Activated naive CD4-positive, alpha-beta T cell treated with anti-CD3 and anti-CD28 coated beads for 36 hours (primary cell): ENCODE results near the gene CCL18. TPM values are rescaled to one million over a fixed set of nuclear protein-coding genes. Genes with fewer than 3 reads are reported as not detected.
"Not testable (repeated sequence)": the region's sequence is repeated elsewhere in the genome, so short reads cannot be mapped to it uniquely, and the experiment has no call there.

Source experiments
- CTCF ChIA-PET: fragments of 350-600 bp; sonication (Branson Sonifier 250); formaldehyde crosslinking; loops from one replicate; lab custom pipeline; 2021; ENCODE audit warnings: antibody characterized with exemption; lab: Charles Lee
- DNase-seq: peaks from one replicate; pipeline ENCODE4 v3.0.0-alpha.2; 2020
- H3K27ac Mint-ChIP-seq: one replicate; pipeline ENCODE4 v1.8.0; 2021; ENCODE audit warnings: mild to moderate bottlenecking, mixed read lengths
- H3K27me3 Mint-ChIP-seq: one replicate; pipeline ENCODE4 v1.8.0; 2021; ENCODE audit warnings: low read depth, mixed read lengths
- H3K36me3 Mint-ChIP-seq: one replicate; pipeline ENCODE4 v1.8.0; 2021; ENCODE audit warnings: low read depth, mixed read lengths
- H3K4me1 Mint-ChIP-seq: one replicate; pipeline ENCODE4 v1.8.0; 2021; ENCODE audit warnings: low read depth, mixed read lengths
- H3K4me3 Mint-ChIP-seq: one replicate; pipeline ENCODE4 v1.8.0; 2021; ENCODE audit warnings: mild to moderate bottlenecking, moderate library complexity, mixed read lengths
- H3K9me3 Mint-ChIP-seq: one replicate; pipeline ENCODE4 v1.8.0; 2021; ENCODE audit warnings: mixed read lengths
- intact Hi-C: fragments of 100-400 bp; cut with micrococcal nuclease; formaldehyde crosslinking; loops from one replicate; pipeline ENCODE4 v1.15.1; 2023
- total RNA-seq, 2 experiments: library from RNA; stranded (reverse); gene quantifications; one replicate each; pipeline ENCODE4 v1.2.3, GENCODE V29; 2021

Gene CCL18
- total RNA-seq, 2 experiments from 2014 or later: not detected

- intact Hi-C loops: loop anchor here (1.0 kb wide), 2 partner anchors 8 to 27 kb away; no protein-coding TSS in a partner anchor
- no peaks in the 10 kb centered on the region for H3K36me3 Mint-ChIP-seq
- H3K4me3 Mint-ChIP-seq: no peak within 1 kb of the TSS
- H3K9me3 Mint-ChIP-seq: no peaks in the 10 kb centered on the region
- CTCF ChIA-PET: interaction anchor here (1.0 to 1.4 kb wide), 3 partner anchors 17 to 38 kb away, joined by 3 to 13 read pairs (median 3); no protein-coding TSS in a partner anchor
- peaks cover 25% of the 10 kb centered on the region for H3K27me3 Mint-ChIP-seq
- H3K4me1 Mint-ChIP-seq: peaks cover 23% of the 10 kb centered on the region
- H3K27ac Mint-ChIP-seq: peak within 1 kb of the TSS; percentile 68
- DNase-seq: peak; percentile 54
These were observed 26.1 kb downstream of the CCL18 start, which contains the start of gene CCL3 for GRCh38 chr17:36089888-36090836. Gene CCL3 (minus strand): TSS chr17:36090143. CDS start chr17:36090058, 85 bp downstream.

- intact Hi-C loops: no loop called here
- Mint-ChIP-seq H3K4me3 (no peak overlapping the region), H3K27ac (no peak overlapping the region), H3K36me3 (no peaks in the 10 kb centered on the region), H3K9me3 (no peaks in the 10 kb centered on the region), H3K4me1 (peaks cover 23% of the 10 kb centered on the region), H3K27me3 (peaks cover 24% of the 10 kb centered on the region)
- DNase-seq: peak; percentile 64
- CTCF ChIA-PET: interaction anchor here (1.1 to 1.4 kb wide), 2 partner anchors 26 to 123 kb away, joined by 3 to 9 read pairs; no protein-coding TSS in a partner anchor
These were observed 28.2 kb downstream of the CCL18 start for GRCh38 chr17:36092230-36092629.

GRCh38 chr17:36092715-36093114, 28.6 kb downstream of the CCL18 start:
- H3K9me3 Mint-ChIP-seq, DNase-seq, intact Hi-C loops, H3K4me3 Mint-ChIP-seq, H3K27ac Mint-ChIP-seq, H3K36me3 Mint-ChIP-seq: not testable (repeated sequence)
- Mint-ChIP-seq H3K27me3 (peaks cover 24% of the 10 kb centered on the region), H3K4me1 (peaks cover 23% of the 10 kb centered on the region)
- CTCF ChIA-PET: interaction anchor here (1.1 to 1.4 kb wide), 2 partner anchors 25 to 124 kb away, joined by 3 to 9 read pairs; no protein-coding TSS in a partner anchor

GRCh38 chr17:36094232-36094631, 30.2 kb downstream of the CCL18 start:
- intact Hi-C loops: no loop called here
- peaks cover 26% of the 10 kb centered on the region for H3K27me3 Mint-ChIP-seq
- no peaks in the 10 kb centered on the region for H3K36me3 Mint-ChIP-seq
- H3K9me3 Mint-ChIP-seq: no peaks in the 10 kb centered on the region
- H3K27ac Mint-ChIP-seq: no peak overlapping the region
- CTCF ChIA-PET: no interaction called here
- H3K4me3 Mint-ChIP-seq: no peak overlapping the region
- DNase-seq: no peak
- H3K4me1 Mint-ChIP-seq: peaks cover 23% of the 10 kb centered on the region

GRCh38 chr17:36094746-36095145, 30.7 kb downstream of the CCL18 start:
- H3K4me1 Mint-ChIP-seq: peaks cover 22% of the 10 kb centered on the region
- H3K27ac Mint-ChIP-seq: no peak overlapping the region
- H3K4me3 Mint-ChIP-seq: no peak overlapping the region
- no peaks in the 10 kb centered on the region for H3K9me3 Mint-ChIP-seq
- no peak for DNase-seq
- CTCF ChIA-PET: no interaction called here
- peaks cover 28% of the 10 kb centered on the region for H3K27me3 Mint-ChIP-seq
- H3K36me3 Mint-ChIP-seq: no peaks in the 10 kb centered on the region
- intact Hi-C loops: no loop called here

- Mint-ChIP-seq H3K36me3 (no peaks in the 10 kb centered on the region), H3K9me3 (no peaks in the 10 kb centered on the region), H3K27ac (no peak overlapping the region), H3K27me3 (peaks cover 33% of the 10 kb centered on the region), H3K4me1 (peaks cover 12% of the 10 kb centered on the region), H3K4me3 (no peak overlapping the region)
- DNase-seq: no peak
- CTCF ChIA-PET: no interaction called here
- intact Hi-C loops: no loop called here
These were observed 31.9 kb downstream of the CCL18 start for GRCh38 chr17:36095992-36096391.

- H3K36me3 Mint-ChIP-seq, DNase-seq, intact Hi-C loops, H3K9me3 Mint-ChIP-seq, H3K4me1 Mint-ChIP-seq, H3K27ac Mint-ChIP-seq, H3K4me3 Mint-ChIP-seq: not testable (repeated sequence)
- CTCF ChIA-PET: interaction anchor here (0.6 to 1.3 kb wide), 2 partner anchors 26 to 921 kb away, joined by 4 to 5 read pairs; no protein-coding TSS in a partner anchor
- peaks cover 36% of the 10 kb centered on the region for H3K27me3 Mint-ChIP-seq
These were observed 34.9 kb downstream of the CCL18 start for GRCh38 chr17:36099004-36099403.

- H3K4me1 Mint-ChIP-seq, intact Hi-C loops, DNase-seq, H3K27ac Mint-ChIP-seq, CTCF ChIA-PET, H3K9me3 Mint-ChIP-seq, H3K36me3 Mint-ChIP-seq: not testable (repeated sequence)
- peaks cover 42% of the 10 kb centered on the region for H3K27me3 Mint-ChIP-seq
- H3K4me3 Mint-ChIP-seq: peak within 1 kb of the TSS; percentile 22
These were observed 39.4 kb downstream of the CCL18 start, which contains the start of gene CCL4 for GRCh38 chr17:36103401-36103975. Gene CCL4 (plus strand): TSS chr17:36103827. CDS start chr17:36103906, 79 bp downstream.

- H3K4me1 Mint-ChIP-seq, H3K27ac Mint-ChIP-seq, H3K9me3 Mint-ChIP-seq, DNase-seq, H3K36me3 Mint-ChIP-seq, CTCF ChIA-PET, intact Hi-C loops: not testable (repeated sequence)
- peaks cover 36% of the 10 kb centered on the region for H3K27me3 Mint-ChIP-seq
- H3K4me3 Mint-ChIP-seq: peak overlapping the region; percentile 22
These were observed 40.2 kb downstream of the CCL18 start for GRCh38 chr17:36104246-36104645.

- H3K27ac Mint-ChIP-seq: no peak overlapping the region
- H3K36me3 Mint-ChIP-seq: no peaks in the 10 kb centered on the region
- intact Hi-C loops: no loop called here
- H3K4me1 Mint-ChIP-seq: peaks cover 4% of the 10 kb centered on the region
- CTCF ChIA-PET: no interaction called here
- no peaks in the 10 kb centered on the region for H3K9me3 Mint-ChIP-seq
- H3K27me3 Mint-ChIP-seq: peaks cover 34% of the 10 kb centered on the region
- DNase-seq: no peak
- peak overlapping the region; percentile 22 for H3K4me3 Mint-ChIP-seq
These were observed 40.7 kb downstream of the CCL18 start for GRCh38 chr17:36104701-36105181.

GRCh38 chr17:36105781-36106492, 41.9 kb downstream of the CCL18 start:
- H3K27me3 Mint-ChIP-seq: peaks cover 36% of the 10 kb centered on the region
- H3K4me1 Mint-ChIP-seq: peaks cover 4% of the 10 kb centered on the region
- no peak for DNase-seq
- CTCF ChIA-PET: no interaction called here
- no peak overlapping the region for H3K27ac Mint-ChIP-seq
- H3K9me3 Mint-ChIP-seq: no peaks in the 10 kb centered on the region
- intact Hi-C loops: no loop called here
- no peaks in the 10 kb centered on the region for H3K36me3 Mint-ChIP-seq
- no peak overlapping the region for H3K4me3 Mint-ChIP-seq

GRCh38 chr17:36106493-36106835, 42.4 kb downstream of the CCL18 start:
- CTCF ChIA-PET: no interaction called here
- intact Hi-C loops: no loop called here
- no peak overlapping the region for H3K27ac Mint-ChIP-seq
- H3K36me3 Mint-ChIP-seq: no peaks in the 10 kb centered on the region
- peaks cover 40% of the 10 kb centered on the region for H3K27me3 Mint-ChIP-seq
- no peaks in the 10 kb centered on the region for H3K9me3 Mint-ChIP-seq
- no peak for DNase-seq
- H3K4me3 Mint-ChIP-seq: no peak overlapping the region
- peaks cover 4% of the 10 kb centered on the region for H3K4me1 Mint-ChIP-seq
